Stimulated activated CD4-positive, alpha-beta T cell treated with anti-CD3 and anti-CD28 coated beads, Interleukin-12 subunit alpha, Interleukin-12 subunit beta, amount 100 ng/mL, for 24 hours (primary cell): ENCODE measurements around the gene THAP9.

Experiments
- DNase-seq, 2 experiments: peaks; one replicate each; pipeline ENCODE4 v3.0.0-alpha.2; 2020; ENCODE audit warnings: low read depth in 2 of 2

THAP9 gene

GRCh38 chr4:82954212-82954611, 53.7 kb downstream of the THAP9 start:
- DNase-seq: no peak

DNA sequence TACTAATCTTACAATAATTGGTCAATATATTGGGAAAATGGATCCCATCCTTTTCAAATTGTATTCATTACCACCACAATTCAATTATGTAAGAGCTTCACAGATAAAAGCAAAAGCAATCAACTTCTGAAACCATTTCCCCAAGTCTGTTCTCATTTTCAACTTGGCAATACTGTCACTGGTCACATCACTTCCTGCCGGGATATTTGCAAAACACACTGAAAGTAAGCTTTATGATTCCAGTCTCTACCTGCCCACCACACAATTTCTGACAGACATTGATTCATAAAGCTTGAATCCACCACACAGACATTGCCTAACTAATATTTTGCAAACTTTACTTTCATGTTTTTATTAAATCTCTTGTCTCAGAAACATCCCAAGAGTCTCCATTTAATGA, 56.5 kb downstream of the THAP9 start:
- DNase-seq: no peak

DNA sequence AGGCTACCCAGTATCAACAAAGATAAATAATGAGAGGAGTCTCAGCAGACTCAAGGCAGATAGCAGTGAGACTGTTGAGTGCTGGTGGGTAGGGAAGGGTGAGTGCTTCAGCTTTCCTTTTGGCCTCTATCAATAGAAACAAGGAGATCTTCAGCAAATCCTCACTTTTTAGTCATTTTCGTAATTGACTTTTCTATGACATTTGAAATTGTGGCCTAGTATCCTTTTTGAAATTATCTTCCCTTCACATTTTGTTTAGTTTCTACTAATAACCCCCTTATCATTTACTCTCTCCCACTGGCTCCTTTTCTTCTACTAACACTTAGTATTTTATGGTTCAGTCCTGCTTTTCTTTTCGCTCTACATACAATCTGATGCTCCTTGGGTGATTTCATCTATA, 65.2 kb downstream of the THAP9 start:
- DNase-seq: no peak

DNA sequence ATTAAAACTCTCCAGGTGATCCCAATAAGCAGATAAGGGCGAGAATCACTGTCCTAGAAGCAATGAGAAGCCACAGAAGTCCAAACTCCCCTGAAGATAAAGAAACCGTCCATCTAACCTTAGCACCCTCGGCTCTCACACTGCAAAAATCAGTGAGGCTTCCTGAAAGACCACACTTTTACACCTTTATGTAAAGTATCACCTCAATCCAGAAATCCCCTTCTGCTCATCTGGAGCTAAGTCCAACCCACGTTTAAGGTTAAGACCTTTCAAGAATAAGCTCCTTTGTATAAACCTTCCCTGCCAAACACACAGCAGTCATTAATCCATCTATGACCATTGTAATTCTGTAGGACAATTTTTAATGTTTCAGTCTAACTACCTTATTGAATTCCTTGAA, 68.4 kb downstream of the THAP9 start:
- no peak for DNase-seq

DNA sequence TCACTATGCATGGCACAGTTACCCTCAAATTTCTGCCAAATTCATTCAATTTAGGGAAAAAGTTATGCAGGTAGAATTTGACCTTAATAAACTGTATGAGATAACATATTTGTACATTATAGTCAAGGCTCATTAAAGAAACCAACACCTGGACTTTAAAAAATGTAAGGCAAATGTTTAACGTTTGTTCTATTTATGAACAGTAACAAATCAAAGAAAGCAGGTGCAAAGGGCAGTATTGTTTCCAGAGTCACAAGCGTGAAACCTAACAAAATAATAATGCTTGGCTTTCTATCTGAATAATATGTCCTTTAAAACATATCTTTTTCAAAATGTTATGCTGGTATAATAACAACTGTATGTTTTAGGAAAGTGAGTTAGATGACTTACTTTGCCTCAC, 68.9 kb downstream of the THAP9 start:
- DNase-seq: no peak
